Stimulated activated CD4-positive, alpha-beta T cell treated with anti-CD3 and anti-CD28 coated beads, Interleukin-15, amount 100 ng/mL, for 1 hour (primary cell): ENCODE data around the gene ZNRD2.

ENCODE experiments used
- DNase-seq, 2 donors: peaks; one replicate each; pipeline ENCODE4 v3.0.0-alpha.2; 2020; ENCODE audit warnings: low read depth in 1 of 2, low spot score in 1 of 2

The ZNRD2 gene

GRCh38 chr11:65538232-65538914 lies 31.9 kb upstream of the ZNRD2 start:
- no peak for DNase-seq

GRCh38 chr11:65538915-65539743 lies 31.1 kb upstream of the ZNRD2 start:
- no peak for DNase-seq

- no peak for DNase-seq
Observed at GRCh38 chr11:65539744-65540289, 30.5 kb upstream of the ZNRD2 start.

DNA sequence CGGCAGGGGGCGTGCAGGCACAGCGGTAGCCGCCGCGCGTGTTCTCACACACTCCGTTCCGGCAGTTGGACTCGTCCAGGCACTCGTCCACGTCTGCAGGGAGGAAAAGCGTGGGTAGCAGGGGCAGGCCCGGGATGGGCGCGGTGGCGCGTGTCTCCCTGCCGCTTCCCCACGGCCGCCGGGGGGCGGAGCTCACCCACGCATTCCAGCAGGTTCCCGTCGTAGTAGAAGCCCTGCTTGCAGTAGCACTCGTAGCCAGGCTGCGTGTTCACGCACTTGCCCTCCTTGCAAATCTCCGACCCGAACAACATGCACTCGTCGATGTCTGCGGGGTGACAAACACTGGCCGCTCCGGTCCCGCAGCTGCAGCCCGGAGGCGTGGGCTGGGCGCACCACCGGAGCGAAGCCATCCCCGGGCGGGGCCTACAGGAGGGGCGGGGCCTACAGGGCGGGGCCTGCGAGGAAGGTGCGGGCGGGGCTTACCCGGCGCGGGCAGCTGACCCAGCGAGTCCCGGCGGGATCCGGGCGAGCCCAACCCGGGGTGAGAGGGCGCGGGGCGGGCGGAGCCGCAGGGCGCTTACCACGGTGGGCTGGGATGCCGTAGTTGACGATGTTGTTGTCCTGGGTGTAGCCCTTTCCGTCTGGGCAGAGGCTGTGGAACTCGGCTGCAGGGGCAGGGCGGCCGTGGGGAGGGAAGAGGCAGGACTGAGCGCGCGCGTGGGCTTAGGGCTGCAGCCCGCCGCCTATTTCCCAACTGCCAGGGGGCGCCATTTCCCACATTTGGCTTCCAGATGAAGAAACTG lies 29.8 kb upstream of the ZNRD2 start:
- peak; percentile 82 to 86 for DNase-seq

DNA sequence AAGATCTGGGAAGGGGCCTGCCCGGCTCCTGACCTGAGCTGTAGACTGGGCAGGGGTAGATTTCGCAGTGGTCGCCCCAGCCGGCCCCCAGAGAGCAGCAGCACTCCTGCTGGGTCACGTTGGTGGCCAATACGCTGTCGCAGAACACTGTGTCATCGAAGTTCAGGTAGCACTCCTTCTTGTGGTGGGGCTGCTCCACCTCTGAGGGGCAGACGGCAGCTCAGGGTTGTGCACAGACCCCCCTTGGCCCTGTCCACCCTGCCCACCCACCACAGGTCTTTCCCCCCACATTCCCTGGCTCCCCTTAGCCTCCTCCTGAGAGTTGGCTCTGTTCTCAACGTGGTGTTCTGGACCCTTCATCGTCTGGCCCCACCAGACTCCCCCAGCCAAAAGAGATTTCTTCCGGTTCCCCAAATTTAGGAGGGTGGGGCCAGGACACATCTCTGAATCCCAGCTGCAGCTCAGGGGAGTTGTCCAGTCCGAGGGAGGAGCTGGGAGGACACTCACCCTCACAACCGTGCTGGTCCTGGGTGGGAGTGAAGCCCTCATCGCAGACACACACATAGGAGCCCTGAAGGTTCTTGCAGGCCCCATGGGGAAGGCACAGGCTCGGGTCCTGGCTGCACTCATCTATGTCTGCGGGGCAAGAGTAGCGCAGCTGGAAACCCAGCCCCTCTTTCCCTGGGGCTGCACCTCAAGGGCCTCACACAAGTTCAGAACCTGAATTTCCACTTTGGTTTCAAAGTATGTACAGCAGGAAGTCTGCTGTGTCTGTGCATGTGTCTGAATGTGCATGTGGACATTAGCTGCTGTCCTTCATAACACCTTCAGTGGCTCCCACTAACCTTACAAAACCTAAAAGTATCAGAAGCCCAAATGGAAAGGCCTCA lies 28.9 kb upstream of the ZNRD2 start:
- DNase-seq, result no peak

DNA sequence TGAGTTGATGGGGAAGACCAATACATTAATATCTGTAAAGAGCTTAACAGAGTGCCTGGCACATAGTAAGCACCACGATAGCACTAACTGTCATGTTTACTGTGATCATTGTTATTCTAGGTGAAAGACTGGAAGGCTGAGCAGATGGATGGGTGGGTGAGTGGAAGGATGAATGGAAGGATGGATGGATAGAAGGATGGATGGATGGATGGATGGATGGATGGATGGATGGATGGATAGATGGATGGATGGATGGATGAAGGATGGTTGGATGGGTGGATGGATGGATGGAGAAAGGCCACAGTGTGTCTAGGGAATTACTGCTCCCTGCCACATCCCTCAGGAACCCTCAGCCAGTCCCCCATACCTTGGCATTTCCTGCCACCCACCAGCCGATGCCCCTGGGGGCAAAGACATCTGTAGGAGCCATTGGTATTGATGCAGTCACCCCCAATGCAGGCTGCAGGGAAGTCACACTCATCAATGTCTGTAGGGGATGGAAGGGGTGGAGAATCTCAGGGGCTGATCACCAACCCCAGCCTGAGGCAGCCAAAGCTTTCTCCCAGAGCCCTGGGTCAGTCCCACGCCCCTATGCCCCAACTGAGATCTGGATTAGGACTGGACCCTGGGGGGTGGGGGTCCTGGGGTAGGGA lies 27.4 kb upstream of the ZNRD2 start:
- DNase-seq, result no peak

DNA sequence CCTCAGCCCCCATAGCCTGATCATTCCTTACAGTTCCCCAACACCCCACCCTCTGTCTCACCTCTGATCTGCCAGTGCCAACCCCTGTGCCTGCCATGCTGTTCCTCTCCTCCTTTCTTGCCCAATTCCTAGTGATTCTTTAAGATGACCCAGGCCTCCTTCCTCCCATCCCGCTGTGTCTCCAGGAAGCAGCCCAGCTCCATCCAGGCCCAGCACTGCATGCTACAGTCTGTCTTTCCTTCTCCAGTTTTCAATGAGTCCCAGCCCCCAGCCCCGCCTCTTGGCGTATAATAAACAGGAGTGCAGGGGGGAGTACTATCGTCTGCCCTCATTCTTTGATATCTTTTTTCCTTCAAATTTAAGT lies 24.4 kb upstream of the ZNRD2 start:
- DNase-seq, result no peak

DNA sequence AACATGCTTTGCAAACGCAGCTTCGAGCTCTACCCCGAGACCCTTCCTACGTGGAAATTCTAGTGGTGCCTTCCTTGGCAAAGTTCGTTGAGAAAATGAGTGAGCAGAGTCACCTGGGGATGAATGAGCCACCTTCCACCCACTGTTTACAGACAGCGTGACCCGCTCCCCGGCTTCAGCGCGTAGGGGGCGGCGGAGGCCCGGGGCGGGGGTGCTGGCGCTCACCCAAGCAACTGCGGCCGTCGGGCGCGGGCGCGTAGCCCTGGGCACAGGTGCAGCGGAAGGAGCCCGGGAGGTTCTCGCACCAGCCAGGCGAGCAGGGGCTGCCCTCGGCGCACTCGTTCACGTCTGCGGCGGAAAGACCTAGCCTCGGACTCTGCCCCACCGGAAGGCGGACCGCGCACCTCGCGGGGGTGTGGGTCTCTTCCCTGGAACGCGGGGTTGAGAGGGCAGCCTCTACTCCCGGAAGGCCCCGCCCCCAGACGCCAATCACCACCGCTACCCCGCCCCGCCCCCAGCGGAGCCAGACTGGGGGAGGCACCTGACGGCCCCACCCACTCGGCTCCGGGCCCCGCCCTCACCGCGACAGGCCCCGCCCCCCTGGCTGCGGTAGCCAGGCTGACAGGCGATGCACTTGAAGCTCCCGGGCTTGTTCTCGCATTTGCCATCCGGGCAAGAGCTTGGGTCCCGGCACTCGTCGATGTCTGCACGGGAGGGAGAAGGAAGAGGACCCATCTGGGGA lies 23.9 kb upstream of the ZNRD2 start:
- peak; percentile 99 to 100 for DNase-seq

- no peak for DNase-seq
Observed at GRCh38 chr11:65547446-65548125, 22.7 kb upstream of the ZNRD2 start.

DNA sequence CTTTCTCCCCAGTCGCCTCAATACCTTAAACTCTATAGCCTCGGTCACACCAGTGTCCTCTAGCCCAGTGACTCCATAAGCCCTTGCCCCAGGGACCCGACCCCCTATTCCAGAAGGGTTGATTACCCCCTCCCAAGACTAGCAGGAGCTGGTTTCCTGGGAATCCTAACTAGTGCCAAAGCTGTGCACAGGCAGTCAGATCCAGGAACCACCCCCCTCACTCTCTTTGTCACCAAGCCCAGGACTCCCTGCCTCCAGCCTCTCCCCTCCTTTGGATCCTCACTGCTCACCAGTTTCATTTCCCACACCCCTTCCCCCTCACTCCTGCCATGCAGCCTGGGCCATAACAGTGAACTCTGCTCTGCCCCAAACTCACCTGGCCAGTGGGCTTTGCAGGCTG lies 21.9 kb upstream of the ZNRD2 start:
- DNase-seq, result no peak

DNA sequence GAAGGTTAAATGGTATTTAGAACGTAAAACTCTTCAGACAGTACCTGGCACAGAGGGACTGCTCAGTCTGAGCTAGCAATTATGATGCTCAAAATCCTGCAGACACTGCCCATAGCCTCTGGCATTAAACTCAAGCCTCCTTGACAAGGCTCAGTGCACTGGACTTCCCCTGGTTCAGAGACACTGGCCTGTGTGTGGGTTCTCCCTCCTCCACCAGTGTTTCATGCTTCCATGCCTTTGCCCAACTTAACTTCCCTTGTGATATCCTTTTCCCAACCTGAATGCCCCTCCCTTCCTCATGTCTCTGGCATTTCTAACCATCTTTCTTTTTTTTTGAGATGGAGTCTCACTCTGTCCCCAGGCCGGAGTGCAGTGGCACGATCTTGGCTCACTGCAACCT lies 21.2 kb upstream of the ZNRD2 start:
- no peak for DNase-seq

- no peak for DNase-seq
Observed at GRCh38 chr11:65551572-65552387, 18.5 kb upstream of the ZNRD2 start.

- no peak for DNase-seq
Observed at GRCh38 chr11:65552388-65552951, 17.8 kb upstream of the ZNRD2 start.

GRCh38 chr11:65553301-65554001 lies 16.8 kb upstream of the ZNRD2 start:
- peak; percentile 46 to 53 for DNase-seq

- no peak for DNase-seq
Observed at GRCh38 chr11:65554057-65554818, 16.0 kb upstream of the ZNRD2 start.

DNA sequence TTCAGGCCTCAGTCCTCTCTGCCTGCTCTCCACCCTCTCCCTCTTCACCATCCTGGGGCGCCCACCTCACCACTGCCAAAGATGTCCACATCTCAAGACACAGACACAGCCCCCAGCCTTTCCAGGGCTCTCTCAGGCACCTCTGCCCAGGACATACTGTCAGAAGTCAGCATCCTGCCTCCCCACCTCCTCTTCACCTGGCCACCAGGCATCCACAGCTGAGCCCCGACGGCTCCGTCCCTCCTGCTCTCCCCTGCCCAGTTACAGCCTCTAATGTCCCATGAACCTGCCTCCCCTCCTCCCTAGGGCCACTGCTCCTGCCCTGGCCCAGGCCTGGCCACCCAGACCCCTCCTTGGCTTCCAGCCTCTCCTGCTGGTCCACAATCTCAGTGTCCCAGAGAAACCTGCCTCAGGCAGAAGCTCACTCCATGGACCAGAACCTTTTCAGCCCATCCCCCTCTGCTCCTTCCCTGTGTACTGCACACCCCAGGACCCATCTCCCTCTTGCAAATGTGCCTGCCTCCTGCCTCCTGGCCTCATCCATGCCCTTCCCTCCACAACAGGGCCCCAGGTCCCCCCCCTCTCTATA lies 15.3 kb upstream of the ZNRD2 start:
- DNase-seq, result no peak
